ENCODE data around the gene ZFYVE9. TPM values are rescaled to one million over a fixed set of nuclear protein-coding genes. Genes with fewer than 3 reads are reported as not detected.
A peak's percentile ranks its signal among the peaks of the same experiment; 100 is the strongest.

Gene ZFYVE9
- total RNA-seq, 6 experiments from 2014 or later, result 15.4 to 18.9 (median 17.4) TPM

- H3K27ac Mint-ChIP-seq, result no peak overlapping the region
- no peaks in the 10 kb centered on the region for H3K27me3 Mint-ChIP-seq (ENCODE audit: insufficient read depth)
- peaks cover 15% of the 10 kb centered on the region for H3K4me1 Mint-ChIP-seq (ENCODE audit: low read depth)
- TF ChIP-seq, protein P1, sequence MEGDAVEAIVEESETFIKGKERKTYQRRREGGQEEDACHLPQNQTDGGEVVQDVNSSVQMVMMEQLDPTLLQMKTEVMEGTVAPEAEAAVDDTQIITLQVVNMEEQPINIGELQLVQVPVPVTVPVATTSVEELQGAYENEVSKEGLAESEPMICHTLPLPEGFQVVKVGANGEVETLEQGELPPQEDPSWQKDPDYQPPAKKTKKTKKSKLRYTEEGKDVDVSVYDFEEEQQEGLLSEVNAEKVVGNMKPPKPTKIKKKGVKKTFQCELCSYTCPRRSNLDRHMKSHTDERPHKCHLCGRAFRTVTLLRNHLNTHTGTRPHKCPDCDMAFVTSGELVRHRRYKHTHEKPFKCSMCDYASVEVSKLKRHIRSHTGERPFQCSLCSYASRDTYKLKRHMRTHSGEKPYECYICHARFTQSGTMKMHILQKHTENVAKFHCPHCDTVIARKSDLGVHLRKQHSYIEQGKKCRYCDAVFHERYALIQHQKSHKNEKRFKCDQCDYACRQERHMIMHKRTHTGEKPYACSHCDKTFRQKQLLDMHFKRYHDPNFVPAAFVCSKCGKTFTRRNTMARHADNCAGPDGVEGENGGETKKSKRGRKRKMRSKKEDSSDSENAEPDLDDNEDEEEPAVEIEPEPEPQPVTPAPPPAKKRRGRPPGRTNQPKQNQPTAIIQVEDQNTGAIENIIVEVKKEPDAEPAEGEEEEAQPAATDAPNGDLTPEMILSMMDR (IDR thresholded peaks at IDR 0.05), result no peak
- peaks cover 6% of the 10 kb centered on the region; the same call in 1 of the 2 replicates for H3K36me3 Mint-ChIP-seq (ENCODE audit: low read depth)
- DNase-seq, result no peak
- no peaks in the 10 kb centered on the region for H3K9me3 Mint-ChIP-seq
- H3K4me3 Mint-ChIP-seq, result no peak overlapping the region
These were observed 12.0 kb downstream of the ZFYVE9 start for GRCh38 chr1:52153898-52154297.

DNA sequence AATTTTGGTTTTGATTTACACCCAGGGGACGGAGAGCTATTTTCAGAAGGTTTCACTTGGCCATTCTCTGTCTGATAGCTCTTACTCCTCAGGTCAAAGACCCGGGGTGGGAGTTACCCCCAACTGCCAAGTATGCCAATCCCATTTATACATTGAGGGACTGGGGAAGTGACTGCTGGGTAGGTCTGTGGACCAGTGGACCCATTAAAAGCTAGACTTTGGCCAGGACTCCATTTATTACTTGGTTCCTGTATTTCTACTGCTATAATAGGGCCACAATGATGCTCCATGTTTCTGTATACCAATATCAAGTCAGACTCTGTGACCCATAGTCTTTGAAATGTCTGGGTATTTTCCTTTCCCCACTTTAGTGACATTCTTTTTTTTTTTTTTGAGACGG lies 14.6 kb downstream of the ZFYVE9 start:
- H3K4me1 Mint-ChIP-seq (ENCODE audit: low read depth), result peaks cover 31% of the 10 kb centered on the region

DNA sequence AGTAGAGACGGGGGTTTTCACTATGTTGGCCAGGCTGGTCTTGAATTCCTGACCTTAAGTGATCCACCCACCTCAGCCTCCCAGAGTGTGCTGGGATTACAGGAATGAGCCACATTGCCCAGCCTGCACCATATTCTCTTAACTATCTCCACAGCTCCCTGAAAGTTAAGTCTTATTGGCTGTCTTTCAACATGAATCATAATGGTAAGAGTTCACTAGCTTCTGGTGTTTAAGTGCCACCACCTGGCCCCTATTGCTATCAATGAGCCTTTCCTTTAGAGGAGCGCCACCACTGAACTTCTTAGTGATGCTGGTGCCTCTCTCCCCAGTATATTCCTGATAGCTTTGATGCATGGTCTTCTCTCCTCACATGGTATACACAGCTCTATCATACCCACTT lies 15.7 kb downstream of the ZFYVE9 start:
- H3K9me3 Mint-ChIP-seq, result no peaks in the 10 kb centered on the region
- peaks cover 11% of the 10 kb centered on the region for H3K36me3 Mint-ChIP-seq (ENCODE audit: low read depth)
- no peak overlapping the region for H3K4me3 Mint-ChIP-seq
- TF ChIP-seq, protein P1 (IDR thresholded peaks at IDR 0.05), result no peak
- peaks cover 31% of the 10 kb centered on the region for H3K4me1 Mint-ChIP-seq (ENCODE audit: low read depth)
- H3K27me3 Mint-ChIP-seq (ENCODE audit: insufficient read depth), result no peaks in the 10 kb centered on the region
- H3K27ac Mint-ChIP-seq, result 0 out of 2 replicates have a peak overlapping the region, but pooled peaks have one; percentile 5
- no peak for DNase-seq

More for the DNA sequence above, 14.6 kb downstream of the ZFYVE9 start:
- TF ChIP-seq, protein P1 (IDR thresholded peaks at IDR 0.05), result no peak
- no peak for DNase-seq
- Mint-ChIP-seq H3K36me3 (ENCODE audit: low read depth) (peaks cover 6% of the 10 kb centered on the region; the same call in 1 of the 2 replicates), H3K4me3 (no peak overlapping the region), H3K27me3 (ENCODE audit: insufficient read depth) (no peaks in the 10 kb centered on the region), H3K27ac (no peak overlapping the region), H3K9me3 (no peaks in the 10 kb centered on the region)

DNA sequence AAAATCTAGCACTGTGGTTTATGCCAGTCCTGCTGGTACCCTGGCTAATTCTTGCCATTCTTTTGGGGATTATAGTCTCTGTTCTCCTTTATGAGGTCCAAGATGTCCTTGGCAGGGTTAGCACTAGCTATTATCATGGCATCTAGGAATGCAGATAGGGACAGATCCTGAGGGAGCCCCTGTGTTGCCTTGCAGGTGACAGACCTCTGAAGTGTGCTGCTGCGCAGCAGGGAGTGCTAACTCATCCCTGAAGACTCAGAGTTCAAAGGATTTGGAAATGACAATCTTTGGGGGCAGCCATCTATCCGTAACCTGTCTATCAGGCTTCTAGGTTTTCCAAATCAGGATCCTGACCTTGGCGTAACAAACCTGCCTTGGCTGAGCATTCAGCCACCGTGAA lies 16.3 kb downstream of the ZFYVE9 start:
- Mint-ChIP-seq H3K4me3 (no peak overlapping the region), H3K27ac (no peak overlapping the region; the same call in 1 of the 2 replicates), H3K27me3 (ENCODE audit: insufficient read depth) (no peaks in the 10 kb centered on the region), H3K9me3 (no peaks in the 10 kb centered on the region), H3K36me3 (ENCODE audit: low read depth) (peaks cover 17% of the 10 kb centered on the region), H3K4me1 (ENCODE audit: low read depth) (peaks cover 31% of the 10 kb centered on the region)
- TF ChIP-seq, protein P1 (IDR thresholded peaks at IDR 0.05), result no peak
- DNase-seq, result no peak

- H3K36me3 Mint-ChIP-seq (ENCODE audit: low read depth), result peaks cover 18% of the 10 kb centered on the region
- no peaks in the 10 kb centered on the region for H3K9me3 Mint-ChIP-seq
- H3K4me1 Mint-ChIP-seq (ENCODE audit: low read depth), result peaks cover 32% of the 10 kb centered on the region
- TF ChIP-seq, protein P1 (IDR thresholded peaks at IDR 0.05), result no peak
- peak overlapping the region; percentile 1; the same call in 1 of the 2 replicates for H3K4me3 Mint-ChIP-seq
- H3K27ac Mint-ChIP-seq, result peak overlapping the region; percentile 80
- no peaks in the 10 kb centered on the region for H3K27me3 Mint-ChIP-seq (ENCODE audit: insufficient read depth)
- peak; percentile 52 for DNase-seq
These were observed 17.3 kb downstream of the ZFYVE9 start for GRCh38 chr1:52159033-52159789.
